H1 (cell line): ENCODE results near the gene MSL1. TPM values are rescaled to one million over a fixed set of nuclear protein-coding genes. Genes with fewer than 3 reads are reported as not detected.

ENCODE experiments used
- CTCF ChIA-PET: fragments of 300-600 bp; sonication (Branson Sonifier 250); formaldehyde crosslinking; loops from one replicate; lab custom pipeline; 2021; ENCODE audit not compliant: partially characterized antibody; lab: Charles Lee
- POLR2A ChIA-PET: fragments of 300-600 bp; sonication (Branson Sonifier 250); formaldehyde crosslinking; loops from one replicate; lab custom pipeline; 2021; ENCODE audit warnings: inconsistent platforms; ENCODE audit not compliant: partially characterized antibody; lab: Charles Lee
- DNase-seq, 2 experiments: peaks; one replicate each; pipeline versions ENCODE4 v3.0.0 to v3.0.0-alpha.2; 2010 to 2022; ENCODE audit warnings: low spot score in 2 of 2, low read depth in 1 of 2, mixed read lengths in 1 of 2
- FAIRE-seq: peaks from 2 replicates; lab custom pipeline; 2011; peaks lifted over from hg19 to GRCh38; lab: Jason Lieb, UNC
- H2AFZ ChIP-seq: 2 replicates; pipeline ENCODE4 v1.8.1; 2012; ENCODE audit warnings: low read length, inconsistent platforms
- H2AK5ac ChIP-seq: 2 replicates; pipeline ENCODE4 v1.6.1; 2013; ENCODE audit warnings: low read depth, low read length
- H2BK120ac ChIP-seq: replicated peaks from 2 replicates; pipeline ENCODE3; 2013; ENCODE audit warnings: low read depth, low read length, inconsistent platforms
- H2BK12ac ChIP-seq: 2 replicates; pipeline ENCODE4 v1.6.1; 2013; ENCODE audit warnings: low read depth, low read length
- H2BK15ac ChIP-seq: 2 replicates; pipeline ENCODE4 v1.6.1; 2013; ENCODE audit warnings: low read length
- H2BK20ac ChIP-seq: 2 replicates; pipeline ENCODE4 v1.6.1; 2013; ENCODE audit warnings: low read length
- H2BK5ac ChIP-seq: 2 replicates; pipeline ENCODE4 v1.6.1; 2013; ENCODE audit warnings: low read depth, low read length
- H3K14ac ChIP-seq: 2 replicates; pipeline ENCODE4 v1.6.1; 2013; ENCODE audit warnings: inconsistent platforms; ENCODE audit not compliant: insufficient read length
- H3K18ac ChIP-seq: 2 replicates; pipeline ENCODE4 v1.6.1; 2013; ENCODE audit warnings: low read length; ENCODE audit errors: extremely low read depth
- H3K23ac ChIP-seq: 2 replicates; pipeline ENCODE4 v1.6.1; 2013; ENCODE audit warnings: inconsistent platforms; ENCODE audit not compliant: insufficient read length
- H3K23me2 ChIP-seq: 2 replicates; pipeline ENCODE4 v1.6.1; 2013; ENCODE audit warnings: low read depth, low read length
- H3K27ac ChIP-seq: 2 replicates; pipeline ENCODE4 v1.6.1; 2011; ENCODE audit warnings: low read depth, low read length, inconsistent platforms
- H3K27me3 ChIP-seq, 4 experiments: replicated peaks in 1 of 4; 1 replicate in 1 of 4; 2 replicates in 3 of 4; pipeline versions ENCODE4 v1.6.1 to v1.8.1; 2011 to 2013; ENCODE audit warnings: low read length in 3 of 4, mild to moderate bottlenecking in 3 of 4, inconsistent platforms in 2 of 4, mixed read lengths in 2 of 4, moderate library complexity in 1 of 4; ENCODE audit not compliant: control insufficient read depth in 3 of 4, insufficient read depth in 3 of 4; ENCODE audit errors: extremely low read depth in 1 of 4
- H3K36me3 ChIP-seq, 4 experiments: 2 replicates each; pipeline versions ENCODE4 v1.6.1 to v1.8.1; 2011 to 2013; ENCODE audit warnings: mild to moderate bottlenecking in 4 of 4, low read length in 3 of 4, moderate library complexity in 2 of 4, control low read depth in 1 of 4, inconsistent platforms in 1 of 4; ENCODE audit not compliant: insufficient read depth in 4 of 4, control insufficient read depth in 2 of 4
- H3K4ac ChIP-seq: replicated peaks from 2 replicates; pipeline ENCODE3; 2013; ENCODE audit warnings: low read length, low read depth, mixed read lengths, inconsistent platforms; ENCODE audit not compliant: insufficient read length
- H3K4me1 ChIP-seq, 4 experiments: replicated peaks in 1 of 4; 1 replicate in 1 of 4; 2 replicates in 3 of 4; pipeline versions ENCODE4 v1.6.1 to v1.8.1; 2011 to 2013; ENCODE audit warnings: low read length in 3 of 4, inconsistent platforms in 2 of 4, mixed read lengths in 1 of 4; ENCODE audit not compliant: insufficient read depth in 4 of 4, control insufficient read depth in 3 of 4
- H3K4me2 ChIP-seq, 2 experiments: 2 replicates each; pipeline versions ENCODE4 v1.6.1 to v1.8.1; 2011 to 2013; ENCODE audit warnings: low read depth in 2 of 2, low read length in 2 of 2, control low read depth in 1 of 2, inconsistent platforms in 1 of 2, mild to moderate bottlenecking in 1 of 2; ENCODE audit not compliant: insufficient read depth in 1 of 2
- H3K4me3 ChIP-seq, 4 experiments: fragments of 200-600, 300-600 bp in 1 of 4; sonication (generic), shearing (Covaris generic), sonication (Bioruptor Twin) in 1 of 4; 2 replicates each; pipeline versions ENCODE4 v1.5.1 to v1.8.1; 2011 to 2016; ENCODE audit warnings: low read length in 4 of 4, low read depth in 3 of 4, control low read depth in 2 of 4, inconsistent platforms in 2 of 4, mild to moderate bottlenecking in 2 of 4, mixed read lengths in 1 of 4, moderate library complexity in 1 of 4; ENCODE audit not compliant: insufficient read depth in 2 of 4; ENCODE audit errors: extremely low read depth in 1 of 4
- H3K56ac ChIP-seq: replicated peaks from 2 replicates; pipeline ENCODE3; 2013; ENCODE audit warnings: low read depth, mild to moderate bottlenecking, mixed read lengths, low read length, inconsistent platforms; ENCODE audit not compliant: insufficient read length
- H3K79me1 ChIP-seq: 2 replicates; pipeline ENCODE4 v1.6.1; 2013; ENCODE audit warnings: low read depth, low read length, control low read depth
- H3K79me2 ChIP-seq, 2 experiments: 2 replicates each; pipeline versions ENCODE4 v1.6.1 to v1.8.1; 2012 to 2013; ENCODE audit warnings: low read length in 2 of 2, mild to moderate bottlenecking in 2 of 2, inconsistent platforms in 1 of 2; ENCODE audit not compliant: insufficient read depth in 2 of 2, control insufficient read depth in 1 of 2
- H3K9ac ChIP-seq, 4 experiments: replicated peaks in 1 of 4; 1 replicate in 1 of 4; 2 replicates in 3 of 4; pipeline versions ENCODE4 v1.6.1 to v1.8.1; 2011 to 2013; ENCODE audit warnings: low read depth in 3 of 4, low read length in 3 of 4, control low read depth in 2 of 4, mild to moderate bottlenecking in 2 of 4, moderate library complexity in 2 of 4, inconsistent platforms in 1 of 4; ENCODE audit errors: extremely low read depth in 1 of 4
- H3K9me3 ChIP-seq, 2 experiments: 2 replicates each; pipeline versions ENCODE4 v1.6.1 to v1.8.1; 2012 to 2013; ENCODE audit warnings: mild to moderate bottlenecking in 2 of 2, moderate library complexity in 2 of 2, control low read depth in 1 of 2, inconsistent platforms in 1 of 2, low read depth in 1 of 2, low read length in 1 of 2, mixed read lengths in 1 of 2; ENCODE audit not compliant: insufficient read depth in 2 of 2
- H4K20me1 ChIP-seq, 2 experiments: replicated peaks in 1 of 2; 2 replicates each; pipeline versions ENCODE3 to v1.8.1; 2011 to 2013; ENCODE audit warnings: inconsistent platforms in 2 of 2, low read length in 2 of 2, mild to moderate bottlenecking in 1 of 2; ENCODE audit not compliant: insufficient read depth in 2 of 2, control insufficient read depth in 1 of 2
- H4K5ac ChIP-seq: 2 replicates; pipeline ENCODE4 v1.6.1; 2013; ENCODE audit warnings: low read length, low read depth, mixed read lengths, inconsistent platforms; ENCODE audit not compliant: insufficient read length
- H4K8ac ChIP-seq: 2 replicates; pipeline ENCODE4 v1.8.0; 2013; ENCODE audit warnings: mild to moderate bottlenecking, moderate library complexity, low read length, inconsistent platforms; ENCODE audit not compliant: insufficient read depth; ENCODE audit errors: extremely low read depth
- H4K91ac ChIP-seq: replicated peaks from 2 replicates; pipeline ENCODE3; 2013; ENCODE audit warnings: low read length, mixed read lengths, inconsistent platforms; ENCODE audit not compliant: insufficient read length
- BRCA1 ChIP-seq: IDR thresholded peaks from 2 replicates; pipeline ENCODE4 v1.6.1; 2012; ENCODE audit warnings: low read depth, low read length, improper control_type of control experiment
- EP300 ChIP-seq, 2 experiments: IDR thresholded peaks; 1 replicate in 1 of 2; 2 replicates in 1 of 2; pipeline ENCODE4 v1.6.1; 2011 to 2012; ENCODE audit warnings: low read depth in 2 of 2, low read length in 2 of 2, mild to moderate bottlenecking in 2 of 2, borderline replicate concordance in 1 of 2, inconsistent platforms in 1 of 2, moderate library complexity in 1 of 2
- GABPA ChIP-seq: IDR thresholded peaks from 2 replicates; pipeline ENCODE4 v1.6.1; 2011; ENCODE audit warnings: mild to moderate bottlenecking, low read length, moderate library complexity, borderline replicate concordance; ENCODE audit not compliant: insufficient read depth
- TAF7 ChIP-seq: optimal IDR thresholded peaks from 2 replicates; pipeline ENCODE3; 2011; ENCODE audit warnings: low read depth, mild to moderate bottlenecking, inconsistent platforms, low read length, moderate library complexity, borderline replicate concordance
- WGBS, 2 experiments: shearing (Covaris generic) in 1 of 2; methylation state at CpG; one replicate each; pipeline versions ENCODE4 v1.1.6 to v1.1.7; 2013 to 2015; ENCODE audit warnings: low lambda C conversion rate in 2 of 2, mixed read lengths in 2 of 2, inconsistent platforms in 1 of 2, low coverage in 1 of 2, missing lambda C conversion rate in 1 of 2; ENCODE audit not compliant: insufficient replicate concordance in 2 of 2, insufficient coverage in 1 of 2, insufficient read length in 1 of 2; ENCODE audit errors: extremely low coverage in 1 of 2, missing lambda C conversion rate in 1 of 2; 5-methylcytosine and 5-hydroxymethylcytosine counted together
- polyA plus RNA-seq, 7 experiments: library from polyadenylated mRNA; depleted of rRNA in 3 of 7; stranded (reverse) in 5 of 7; unstranded in 2 of 7; fragments of >200 nt in 5 of 7; fragments of 200-250 nt in 2 of 7; gene quantifications; 1 replicate in 5 of 7; 2 replicates in 1 of 7; 4 replicates in 1 of 7; pipeline versions ENCODE4 v1.2.1 to v1.2.3, GENCODE V29; 2011 to 2013; ENCODE audit warnings: missing spikeins in 2 of 7, mixed read lengths in 2 of 7
- total RNA-seq: library from RNA; stranded (reverse); fragmentation: NEBNext Ultra II Directional; extraction: Animal tissue kit (Norgen Biotek cat#: 25700); gene quantifications from 2 replicates; pipeline ENCODE4 v1.2.1, GENCODE V29; 2021

MSL1 gene
- total and polyA plus RNA-seq, 2 of the 8 experiments (the other 6 are each of a cell fraction or from before 2014, with no cell fraction given) = 24.1 to 66.5 TPM

GRCh38 chr17:40095944-40096791, 25.6 kb upstream of the MSL1 start:
- H4K5ac ChIP-seq = no peak overlapping the region
- H3K4ac ChIP-seq = no peak overlapping the region
- no peak overlapping the region for H2BK15ac ChIP-seq
- no peak overlapping the region for H2AK5ac ChIP-seq
- no peak overlapping the region for H3K9ac ChIP-seq
- DNase-seq (no peak), FAIRE-seq (no peak)
- WGBS, 2 experiments = 93% methylated on average over 22 of the region's 23 CpGs; no CpG with 5 or more reads in 1 of the 2 experiments
- H3K79me2 ChIP-seq = no peaks in the 10 kb centered on the region; a peak in 1 of 4 replicates
- no peak overlapping the region for H2AFZ ChIP-seq
- H3K23me2 ChIP-seq = peaks cover 10% of the 10 kb centered on the region; the same call in 1 of the 2 replicates
- peaks cover 8 to 29% (median 23%) of the 10 kb centered on the region in 4 experiments for H3K4me1 ChIP-seq
- H4K8ac ChIP-seq = peak overlapping the region; percentile 30; the same call in 1 of the 2 replicates
- H3K23ac ChIP-seq = no peak overlapping the region
- no peak overlapping the region for H4K91ac ChIP-seq
- no peak overlapping the region for H2BK12ac ChIP-seq
- H3K56ac ChIP-seq = no peak overlapping the region
- H2BK5ac ChIP-seq = no peak overlapping the region
- no peak overlapping the region for H2BK120ac ChIP-seq
- no peak overlapping the region for H3K4me2 ChIP-seq
- peaks cover 4% of the 10 kb centered on the region; the same call in 1 of the 2 replicates for H3K79me1 ChIP-seq
- H3K27me3 ChIP-seq = peaks cover 6 to 23% (median 15%) of the 10 kb centered on the region in 4 experiments; a peak in 6 of 7 replicates
- no peaks in the 10 kb centered on the region for H4K20me1 ChIP-seq
- no peak overlapping the region for H3K14ac ChIP-seq
- peaks cover 0 to 27% (median 14%) of the 10 kb centered on the region in 4 experiments; a peak in 5 of 8 replicates for H3K36me3 ChIP-seq
- no peak overlapping the region for H3K27ac ChIP-seq
- ChIA-PET POLR2A (interaction anchor here (0.9 to 20.8 kb wide), 3 partner anchors 20 to 78 kb away, joined by 3 to 399 read pairs (median 3); partner anchors contain the start of gene MSL1), CTCF (interaction anchor here (1.3 to 8.5 kb wide), 6 partner anchors 10 to 60 kb away, joined by 3 to 85 read pairs (median 20); no protein-coding TSS in a partner anchor)
- H2BK20ac ChIP-seq = no peak overlapping the region
- no peak overlapping the region for H3K4me3 ChIP-seq
- H3K9me3 ChIP-seq = peaks cover 0 to 6% of the 10 kb centered on the region in 2 experiments; a peak in 1 of 4 replicates
- H3K18ac ChIP-seq = no peak overlapping the region
- TF ChIP-seq TAF7 (no peak), GABPA (no peak), EP300 (IDR thresholded peaks at IDR 0.05; ENCODE audit: borderline replicate concordance in 1 of 2, low read depth in 2 of 2, low read length in 2 of 2) (no peak), BRCA1 (no peak)
